ENCODE results near the gene SRBD1.
A peak's percentile ranks its signal among the peaks of the same experiment; 100 is the strongest.

Gene SRBD1

GRCh38 chr2:45345331-45346234, 265.5 kb downstream of the SRBD1 start:
- DNase-seq = peak in 2 of 3 experiments; percentile 50 to 76

GRCh38 chr2:45344502-45344901, 266.6 kb downstream of the SRBD1 start:
- no peak for DNase-seq

GRCh38 chr2:45344071-45344470, 267.0 kb downstream of the SRBD1 start:
- no peak for DNase-seq

- DNase-seq = no peak
These were observed 267.6 kb downstream of the SRBD1 start for GRCh38 chr2:45343251-45344017.

- no peak for DNase-seq
These were observed 270.7 kb downstream of the SRBD1 start for GRCh38 chr2:45340318-45340717.

GRCh38 chr2:45339253-45339652, 271.8 kb downstream of the SRBD1 start:
- DNase-seq = no peak
